Right hindlimb (tissue), 1 donor: ENCODE measurements around the gene NPIPB4.
"Not testable (repeated sequence)": the region's sequence is repeated elsewhere in the genome, so short reads cannot be mapped to it uniquely, and the experiment has no call there.

Source experiments
- DNase-seq: peaks from one replicate; pipeline ENCODE4 v3.0.0-alpha.2; 2018

NPIPB4 gene

GRCh38 chr16:21857656-21858055 is at the start of gene NPIPB4:
NPIPB4 (minus strand) TSS chr16:21857756; CDS start chr16:21857378, 378 bp downstream.
- DNase-seq = not testable (repeated sequence)

DNA sequence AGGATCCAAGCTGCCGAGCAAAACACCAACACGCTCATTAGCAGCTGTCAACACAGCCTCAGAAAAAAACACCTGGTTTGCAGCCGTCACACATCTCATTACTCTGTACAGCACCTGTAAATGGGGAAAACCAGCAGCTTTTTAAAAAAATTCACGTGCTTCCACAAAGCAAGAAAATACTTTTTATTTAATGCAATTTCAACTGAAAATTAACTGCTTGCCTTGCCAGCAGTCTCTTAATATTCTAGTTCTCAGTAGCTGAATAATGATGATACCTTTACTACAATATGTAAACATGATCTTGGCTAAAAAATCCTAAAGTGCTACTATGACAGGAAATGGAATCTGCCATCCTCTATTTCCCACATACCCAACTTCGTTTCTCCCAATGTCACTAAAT is 41.4 kb upstream of the NPIPB4 start:
- not testable (repeated sequence) for DNase-seq

DNA sequence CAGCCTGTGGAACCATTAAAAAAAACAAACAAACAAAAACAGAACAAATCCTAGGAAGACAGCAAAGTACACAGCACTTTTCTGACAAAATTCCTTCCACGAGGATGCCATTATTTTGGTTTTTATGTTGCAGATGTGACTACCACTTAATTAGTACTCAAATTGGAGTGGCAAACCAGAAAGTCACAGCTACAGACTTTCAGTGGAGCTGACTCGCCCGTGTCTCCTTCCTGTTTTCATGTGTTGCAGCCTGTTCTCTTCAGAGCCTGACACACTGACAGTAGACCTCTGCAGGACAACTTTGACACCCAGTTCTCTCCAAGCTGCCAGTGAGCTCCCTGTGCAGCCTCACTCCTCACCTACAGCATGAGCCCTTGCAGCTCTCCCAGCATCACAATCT is 24.4 kb upstream of the NPIPB4 start:
- peak; percentile 0 for DNase-seq

- not testable (repeated sequence) for DNase-seq
These were observed 20.4 kb downstream of the NPIPB4 start for GRCh38 chr16:21837186-21837585.

DNA sequence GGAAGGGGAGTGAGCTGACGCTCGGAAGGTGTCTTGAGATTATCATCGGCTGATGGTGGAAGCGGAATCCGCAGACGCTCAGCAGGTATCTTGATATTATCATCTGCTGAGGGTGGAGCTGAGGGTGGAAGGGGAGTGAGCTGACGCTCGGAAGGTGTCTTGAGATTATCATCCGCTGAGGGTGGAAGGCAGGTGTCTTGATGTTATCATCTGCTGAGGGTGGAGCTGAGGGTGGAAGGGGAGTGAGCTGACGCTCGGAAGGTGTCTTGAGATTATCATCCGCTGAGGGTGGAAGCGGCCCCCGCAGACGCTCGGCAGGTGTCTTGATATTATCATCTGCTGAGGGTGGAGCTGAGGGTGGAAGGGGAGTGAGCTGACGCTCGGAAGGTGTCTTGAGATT is 21.2 kb downstream of the NPIPB4 start:
- not testable (repeated sequence) for DNase-seq

GRCh38 chr16:21835747-21836146 is 21.8 kb downstream of the NPIPB4 start:
- DNase-seq = not testable (repeated sequence)

DNA sequence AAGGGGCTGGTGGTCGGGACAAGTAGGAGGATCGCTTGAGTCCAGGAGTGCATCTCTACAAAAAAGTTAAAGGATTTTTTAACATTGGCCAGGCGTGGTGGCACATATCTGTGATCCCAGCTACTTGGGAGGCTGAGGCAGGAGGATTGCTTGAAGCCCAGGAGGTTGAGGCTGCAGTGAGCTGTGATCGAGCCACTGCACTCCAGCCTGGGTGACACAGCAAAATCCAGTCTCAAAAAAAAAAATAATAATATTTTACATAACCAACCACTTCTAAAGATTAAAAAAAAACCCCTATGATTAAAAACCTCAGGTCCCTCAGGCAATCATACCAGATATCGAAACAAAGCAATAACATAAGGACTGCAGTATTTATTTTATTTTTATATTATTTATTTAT is 23.3 kb downstream of the NPIPB4 start:
- not testable (repeated sequence) for DNase-seq

- not testable (repeated sequence) for DNase-seq
These were observed 27.6 kb downstream of the NPIPB4 start for GRCh38 chr16:21829929-21830328.

DNA sequence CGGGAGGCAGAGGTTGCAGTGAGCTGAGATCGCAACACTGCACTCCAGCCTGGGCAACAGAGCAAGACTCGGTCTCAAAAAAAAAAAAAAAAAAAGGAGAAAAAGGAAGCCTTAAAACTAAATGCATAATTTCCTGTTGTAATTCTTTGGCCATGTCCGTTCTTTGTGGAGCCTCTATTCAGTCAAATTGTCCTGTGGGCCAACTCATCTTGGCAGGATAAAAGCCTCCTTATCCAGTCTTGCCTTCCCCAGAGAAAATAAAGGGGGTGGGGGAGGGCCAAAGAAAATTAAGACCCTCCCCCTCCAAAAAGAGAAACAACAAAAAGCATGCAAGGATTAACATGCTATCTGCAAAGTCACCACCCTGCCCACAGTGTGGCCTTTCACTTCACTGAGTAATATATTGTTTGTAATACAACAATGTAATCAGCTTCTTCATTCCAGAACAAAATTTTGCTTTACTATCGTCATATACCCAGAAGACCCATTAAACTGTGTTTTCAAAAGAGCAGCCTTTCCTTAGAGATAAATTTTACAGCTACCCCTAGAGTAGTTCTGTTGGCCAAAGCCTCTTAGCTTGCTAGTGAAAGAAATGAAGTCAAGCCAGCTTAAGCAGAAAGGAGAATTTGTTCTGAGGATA is 31.4 kb downstream of the NPIPB4 start:
- not testable (repeated sequence) for DNase-seq

GRCh38 chr16:21825526-21825925 is 32.0 kb downstream of the NPIPB4 start:
- DNase-seq = not testable (repeated sequence)

DNA sequence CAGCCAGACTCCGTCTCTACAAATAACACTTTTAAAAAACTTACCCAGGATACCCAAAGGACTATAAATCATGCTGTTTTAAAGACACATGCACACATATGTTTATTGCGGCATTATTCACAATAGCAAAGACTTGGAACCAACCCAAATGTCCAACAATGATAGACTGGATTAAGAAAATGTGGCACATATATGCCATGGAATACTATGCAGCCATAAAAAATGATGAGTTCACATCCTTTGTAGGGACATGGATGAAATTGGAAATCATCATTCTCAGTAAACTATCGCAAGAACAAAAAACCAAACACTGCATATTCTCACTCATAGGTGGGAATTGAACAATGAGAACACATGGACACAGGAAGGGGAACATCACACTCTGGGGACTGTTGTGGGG is 34.3 kb downstream of the NPIPB4 start:
- DNase-seq = not testable (repeated sequence)

DNA sequence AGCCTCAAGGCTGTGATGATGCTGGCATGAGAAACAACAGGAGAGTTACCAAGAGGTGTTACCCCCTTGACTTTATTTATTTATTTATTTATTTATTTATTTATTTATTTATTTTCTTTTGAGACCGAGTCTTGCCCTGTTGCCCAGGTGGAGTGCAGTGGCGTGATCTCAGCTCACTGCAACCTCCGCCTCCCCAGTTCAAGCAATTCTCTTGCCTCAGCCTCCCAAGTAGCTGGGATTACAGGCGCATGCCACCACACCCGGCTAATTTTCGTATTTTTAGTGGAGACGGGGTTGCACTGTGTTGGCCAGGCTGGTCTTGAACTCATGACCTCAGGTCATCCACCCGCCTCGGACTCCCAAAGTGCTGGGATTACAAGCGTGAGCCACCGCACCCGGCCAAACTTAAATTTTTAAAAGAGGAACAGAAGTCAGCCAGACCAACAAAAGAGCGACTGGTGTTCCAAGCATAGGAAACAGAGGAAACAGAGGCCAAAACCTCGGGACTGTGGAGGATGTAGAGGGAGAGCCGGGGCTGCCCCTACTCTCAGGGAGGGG is 36.6 kb downstream of the NPIPB4 start:
- not testable (repeated sequence) for DNase-seq

DNA sequence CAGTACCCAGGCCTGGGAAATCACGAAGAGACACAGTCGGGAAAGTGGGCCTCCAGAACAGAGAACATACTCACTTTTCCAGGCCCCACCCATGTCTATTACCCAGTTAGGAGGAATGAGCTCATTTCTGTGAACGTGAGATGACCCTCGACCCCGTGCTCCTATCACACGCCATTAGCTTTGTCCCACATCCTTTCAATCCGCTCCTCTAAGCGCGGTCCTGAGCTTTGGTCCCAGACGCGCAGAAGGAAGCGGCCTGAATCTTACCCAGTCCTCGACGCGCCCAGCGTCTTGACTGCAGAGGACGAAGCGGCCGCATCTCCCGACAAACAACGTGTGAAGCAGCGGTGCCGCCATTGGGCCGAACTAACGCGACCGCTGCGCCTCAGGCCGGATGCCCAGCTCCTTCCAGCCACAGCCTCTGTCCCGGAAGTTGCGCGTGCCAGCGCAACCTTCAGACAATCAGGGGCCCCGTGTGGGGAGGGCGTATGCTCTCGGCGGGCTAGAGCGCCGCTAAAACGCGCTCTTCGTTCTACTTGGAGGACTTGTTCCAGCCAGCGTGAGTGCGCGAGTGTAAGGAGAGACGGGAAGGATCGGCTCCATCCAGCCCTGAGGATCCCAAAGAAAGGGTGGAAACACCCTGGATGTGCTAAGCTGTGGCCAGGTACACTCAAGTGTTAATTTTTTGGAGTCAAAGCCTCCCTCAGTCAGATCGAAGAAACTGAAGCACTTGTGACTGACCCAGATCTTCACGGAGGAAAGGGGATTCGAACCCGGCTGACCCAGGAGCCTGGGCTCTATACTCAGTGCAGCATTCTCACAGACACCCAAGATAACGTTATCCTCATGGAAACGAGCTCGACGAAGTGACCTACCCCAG is 37.3 kb downstream of the NPIPB4 start:
- DNase-seq = peak; percentile 89

DNA sequence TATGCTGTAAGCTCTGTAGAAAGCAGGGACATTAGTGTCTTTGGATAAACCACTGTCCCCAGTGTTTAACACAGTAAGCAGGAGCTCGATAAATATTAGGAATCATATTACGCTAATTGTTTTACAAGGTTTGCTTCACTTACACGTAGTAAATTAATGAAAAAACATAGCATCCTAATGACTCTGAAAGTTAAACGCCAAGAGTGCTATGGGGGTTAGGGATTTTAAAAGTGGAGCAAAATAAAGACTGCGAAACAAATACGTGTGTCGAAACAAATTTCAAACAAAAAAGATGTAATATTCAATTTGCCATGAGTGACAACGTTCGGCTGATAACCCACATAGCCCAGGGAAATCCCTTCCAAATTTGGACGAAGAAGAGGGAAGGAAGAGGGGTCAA is 37.9 kb downstream of the NPIPB4 start:
- not testable (repeated sequence) for DNase-seq

DNA sequence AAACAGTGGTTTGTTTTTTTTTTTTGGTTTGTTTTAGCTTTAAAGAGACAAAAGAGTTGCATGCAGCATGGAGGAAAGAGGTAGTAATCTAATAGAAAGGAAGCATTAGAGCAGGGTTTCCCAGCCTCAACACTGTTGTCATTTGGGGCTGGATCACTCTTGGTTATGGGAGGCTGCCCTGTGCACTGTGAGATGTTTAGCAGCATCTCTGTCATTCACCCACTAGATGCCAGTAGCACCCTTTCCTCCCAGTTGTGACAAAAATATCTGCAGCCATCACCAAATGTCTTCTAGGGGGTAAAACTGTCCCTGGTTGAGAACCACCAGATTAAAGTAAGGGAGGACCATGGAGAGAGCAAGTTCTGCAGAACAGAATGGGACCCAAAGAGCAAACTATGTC is 40.5 kb downstream of the NPIPB4 start:
- DNase-seq = not testable (repeated sequence)

- not testable (repeated sequence) for DNase-seq
These were observed 41.9 kb downstream of the NPIPB4 start for GRCh38 chr16:21815694-21816093.

- DNase-seq = not testable (repeated sequence)
These were observed 55.2 kb downstream of the NPIPB4 start for GRCh38 chr16:21802375-21802663.

DNA sequence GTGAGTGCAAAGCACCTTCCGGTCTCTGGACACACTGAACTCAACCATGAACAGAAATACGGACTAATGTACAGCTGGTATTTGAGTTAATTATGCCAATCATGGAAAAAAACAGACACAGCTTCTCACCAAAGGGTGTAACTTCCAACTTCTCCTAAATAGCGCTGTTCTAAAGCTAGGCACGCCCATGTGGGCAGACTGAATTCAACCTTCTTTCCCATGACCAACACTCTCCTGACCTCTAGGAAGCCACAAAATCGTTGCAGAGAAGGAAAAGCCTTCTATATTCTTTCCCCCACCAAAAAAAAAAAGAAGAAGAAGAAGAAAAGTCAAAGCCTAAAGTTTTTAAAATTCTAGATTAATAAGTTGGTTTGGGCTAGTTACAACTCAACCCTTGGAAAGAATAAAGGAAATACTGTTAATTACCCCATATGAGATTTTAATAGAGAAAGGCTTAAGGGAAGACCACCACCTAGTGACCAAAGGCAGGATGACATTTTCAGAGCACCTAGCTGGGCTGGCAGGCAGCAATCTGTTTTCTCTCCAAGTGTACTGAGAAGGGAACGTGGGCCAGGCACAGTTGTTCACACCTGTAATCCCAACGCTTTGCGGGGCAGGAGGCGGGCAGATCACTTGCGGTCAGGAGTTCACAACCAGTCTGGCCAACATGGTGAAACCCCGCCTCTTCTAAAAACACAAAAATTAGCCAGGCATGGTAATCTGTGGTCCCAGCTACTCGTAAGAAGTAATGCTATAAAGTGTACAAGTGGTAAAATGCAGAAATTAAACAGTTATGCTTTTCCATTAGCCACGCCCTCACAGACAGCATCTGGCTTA is 55.8 kb downstream of the NPIPB4 start:
- not testable (repeated sequence) for DNase-seq

DNA sequence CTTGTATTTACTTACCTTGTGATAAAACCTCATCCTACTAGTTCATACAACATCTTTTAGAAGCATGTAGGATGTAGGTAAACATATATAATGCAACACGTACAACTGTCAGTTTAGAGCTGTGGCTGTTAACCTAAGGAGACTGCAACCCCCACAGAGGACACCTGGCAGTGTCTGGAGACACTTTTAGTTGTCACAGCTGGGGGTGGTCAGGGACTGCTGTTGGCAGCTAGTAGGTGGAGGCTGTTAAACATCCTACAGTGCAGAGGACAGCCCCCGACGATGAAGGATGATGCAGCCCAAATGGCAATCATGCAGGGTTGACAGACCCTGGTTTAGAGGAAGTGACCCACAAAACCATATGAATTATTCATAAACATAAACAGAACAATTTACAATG is 59.0 kb downstream of the NPIPB4 start:
- DNase-seq = not testable (repeated sequence)

DNA sequence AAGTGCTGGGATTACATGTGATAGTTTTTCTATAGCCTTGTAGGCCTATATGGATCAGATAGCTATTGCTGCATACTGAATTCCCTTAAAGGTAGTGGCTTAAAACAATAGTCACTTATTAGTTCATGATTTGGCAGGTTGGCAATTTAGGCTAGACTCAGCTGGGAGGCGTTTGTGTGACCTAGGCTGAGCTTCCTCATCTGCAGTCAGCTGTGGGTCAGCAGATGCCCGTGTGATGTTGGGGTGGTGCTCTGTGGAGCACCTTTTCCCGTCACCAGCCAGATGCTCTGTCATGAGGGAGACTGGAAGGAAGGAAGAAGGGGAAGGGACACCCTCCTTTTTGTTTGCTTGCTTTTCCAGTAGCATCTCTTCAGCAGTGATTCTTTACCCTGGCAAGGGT is 64.2 kb downstream of the NPIPB4 start:
- not testable (repeated sequence) for DNase-seq

DNA sequence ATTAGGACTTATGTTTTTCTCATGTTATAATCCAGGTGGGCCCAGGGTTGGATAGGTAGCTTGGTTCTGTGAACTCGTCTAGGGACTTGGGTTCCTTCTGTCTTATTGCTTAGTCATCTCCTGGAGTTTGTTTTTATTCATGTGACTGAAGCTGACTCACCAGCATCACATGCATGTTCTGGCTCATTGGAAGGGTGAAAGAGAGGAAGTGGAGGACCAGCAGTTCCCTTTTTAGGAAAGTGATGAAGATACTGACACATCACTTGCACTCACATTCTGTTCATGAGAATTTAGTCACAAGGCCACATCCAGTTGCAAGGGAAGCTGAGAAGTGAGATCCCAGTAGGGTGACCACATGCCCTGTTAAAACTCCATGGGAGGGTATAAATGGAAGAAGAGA is 67.0 kb downstream of the NPIPB4 start:
- DNase-seq = not testable (repeated sequence)
